GM06990 (cell line): ENCODE data around the gene METRNL.
"Not testable (repeated sequence)": the region's sequence is repeated elsewhere in the genome, so short reads cannot be mapped to it uniquely, and the experiment has no call there.

Experiments used
- DNase-seq: peaks from one replicate; pipeline ENCODE4 v3.0.0-alpha.2; 2011; ENCODE audit not compliant: insufficient read length; ENCODE audit errors: extremely low read depth
- H3K27me3 ChIP-seq: replicated peaks from 2 replicates; pipeline ENCODE4 v1.6.0; 2011; ENCODE audit warnings: low read length; ENCODE audit not compliant: control insufficient read depth, insufficient read depth
- H3K36me3 ChIP-seq: 2 replicates; pipeline ENCODE4 v1.5.1; 2011; ENCODE audit warnings: low read length; ENCODE audit not compliant: control insufficient read depth, insufficient read depth
- H3K4me3 ChIP-seq: replicated peaks from 2 replicates; pipeline ENCODE4 v1.5.1; 2011; ENCODE audit warnings: low read depth, mild to moderate bottlenecking, control low read depth, low read length
- TF ChIP-seq, protein P1 (sequence below): IDR thresholded peaks from 2 replicates; pipeline ENCODE4 v1.5.1; 2011; ENCODE audit warnings: low read length, control low read depth, mild to moderate bottlenecking, inconsistent platforms; ENCODE audit not compliant: insufficient read depth, poor library complexity, severe bottlenecking

METRNL gene

GRCh38 chr17:83138820-83139219 is 59.4 kb downstream of the METRNL start:
- no peak for DNase-seq
- no peaks in the 10 kb centered on the region for H3K36me3 ChIP-seq
- peaks cover 5% of the 10 kb centered on the region for H3K27me3 ChIP-seq
- TF ChIP-seq, protein P1, sequence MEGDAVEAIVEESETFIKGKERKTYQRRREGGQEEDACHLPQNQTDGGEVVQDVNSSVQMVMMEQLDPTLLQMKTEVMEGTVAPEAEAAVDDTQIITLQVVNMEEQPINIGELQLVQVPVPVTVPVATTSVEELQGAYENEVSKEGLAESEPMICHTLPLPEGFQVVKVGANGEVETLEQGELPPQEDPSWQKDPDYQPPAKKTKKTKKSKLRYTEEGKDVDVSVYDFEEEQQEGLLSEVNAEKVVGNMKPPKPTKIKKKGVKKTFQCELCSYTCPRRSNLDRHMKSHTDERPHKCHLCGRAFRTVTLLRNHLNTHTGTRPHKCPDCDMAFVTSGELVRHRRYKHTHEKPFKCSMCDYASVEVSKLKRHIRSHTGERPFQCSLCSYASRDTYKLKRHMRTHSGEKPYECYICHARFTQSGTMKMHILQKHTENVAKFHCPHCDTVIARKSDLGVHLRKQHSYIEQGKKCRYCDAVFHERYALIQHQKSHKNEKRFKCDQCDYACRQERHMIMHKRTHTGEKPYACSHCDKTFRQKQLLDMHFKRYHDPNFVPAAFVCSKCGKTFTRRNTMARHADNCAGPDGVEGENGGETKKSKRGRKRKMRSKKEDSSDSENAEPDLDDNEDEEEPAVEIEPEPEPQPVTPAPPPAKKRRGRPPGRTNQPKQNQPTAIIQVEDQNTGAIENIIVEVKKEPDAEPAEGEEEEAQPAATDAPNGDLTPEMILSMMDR, result no peak
- no peak overlapping the region for H3K4me3 ChIP-seq

DNA sequence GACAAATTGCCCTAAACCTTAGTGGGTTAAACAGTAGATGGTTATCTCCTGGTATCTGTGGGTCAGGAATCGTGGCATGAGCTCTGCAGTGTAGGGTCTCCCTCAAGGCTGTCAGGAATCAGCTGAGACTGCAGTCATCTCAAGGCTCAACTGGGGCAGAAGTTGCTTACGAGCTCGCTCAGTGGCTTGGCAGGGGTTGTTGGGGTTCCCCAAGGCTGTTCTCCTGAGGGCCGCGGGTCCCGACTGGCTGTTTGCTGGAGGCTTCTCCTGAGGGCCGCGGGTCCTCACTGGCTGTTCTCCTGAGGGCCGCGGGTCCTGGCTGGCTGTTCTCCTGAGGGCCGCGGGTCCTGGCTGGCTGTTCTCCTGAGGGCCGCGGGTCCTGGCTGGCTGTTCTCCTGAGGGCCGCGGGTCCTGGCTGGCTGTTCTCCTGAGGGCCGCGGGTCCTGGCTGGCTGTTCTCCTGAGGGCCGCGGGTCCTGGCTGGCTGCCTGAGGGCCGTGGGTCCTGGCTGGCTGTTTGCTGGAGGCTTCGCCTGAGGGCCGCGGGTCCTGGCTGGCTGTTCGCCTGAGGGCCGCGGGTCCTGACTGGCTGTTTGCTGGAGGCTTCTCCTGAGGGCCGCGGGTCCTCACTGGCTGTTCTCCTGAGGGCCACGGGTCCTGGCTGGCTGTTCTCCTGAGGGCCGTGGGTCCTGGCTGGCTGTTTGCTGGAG is 60.3 kb downstream of the METRNL start:
- H3K4me3 ChIP-seq, DNase-seq, H3K27me3 ChIP-seq, H3K36me3 ChIP-seq: not testable (repeated sequence)

GRCh38 chr17:83140249-83140566 is 60.8 kb downstream of the METRNL start:
- not testable (repeated sequence) for H3K36me3 ChIP-seq, DNase-seq, H3K27me3 ChIP-seq, H3K4me3 ChIP-seq

- Histone ChIP-seq H3K27me3 (peaks cover 3% of the 10 kb centered on the region), H3K4me3 (no peak overlapping the region), H3K36me3 (no peaks in the 10 kb centered on the region)
- DNase-seq, result no peak
- TF ChIP-seq, protein P1, result no peak
These were observed 63.2 kb downstream of the METRNL start for GRCh38 chr17:83142619-83143018.

- H3K27me3 ChIP-seq, result no peaks in the 10 kb centered on the region; the same call in none of the 2 replicates
- TF ChIP-seq, protein P1, result no peak
- H3K36me3 ChIP-seq, result no peaks in the 10 kb centered on the region
- H3K4me3 ChIP-seq, result no peak overlapping the region
- DNase-seq, result no peak
These were observed 64.4 kb downstream of the METRNL start for GRCh38 chr17:83143817-83144231.
